HepG2 (cell line): Measurements from ENCODE around the gene MYLK. TPM values are rescaled to one million over a fixed set of nuclear protein-coding genes. Genes with fewer than 3 reads are reported as not detected.

Experiments
- BHLHE40 ChIP-seq: IDR thresholded peaks from 2 replicates; pipeline ENCODE4 v1.6.1; 2011; ENCODE audit warnings: low read length, improper control_type of control experiment
- CENPT ChIP-seq: sonication (generic); formaldehyde crosslinking; IDR thresholded peaks from 2 replicates; pipeline ENCODE4 v1.8.0; 2022; ENCODE audit warnings: low read depth, mild to moderate bottlenecking, moderate library complexity, missing genetic modification reagents
- DR1 ChIP-seq: sonication (generic); formaldehyde crosslinking; IDR thresholded peaks from 2 replicates; pipeline ENCODE4 v1.8.0; 2021; ENCODE audit warnings: mild to moderate bottlenecking, missing genetic modification reagents, inconsistent platforms
- HMGA1 ChIP-seq: sonication (generic); formaldehyde crosslinking; conservative IDR thresholded peaks from 2 replicates; pipeline ENCODE4 v1.4.0; 2020; ENCODE audit warnings: missing genetic modification reagents
- ZFX ChIP-seq: sonication (generic); formaldehyde crosslinking; IDR thresholded peaks from 2 replicates; pipeline ENCODE4 v1.4.0; 2020; ENCODE audit warnings: mild to moderate bottlenecking, low read depth, missing genetic modification reagents, moderate library complexity
- ZHX1 ChIP-seq: sonication (generic); formaldehyde crosslinking; IDR thresholded peaks from 2 replicates; pipeline ENCODE4 v1.8.1; 2022; ENCODE audit warnings: low read depth, mild to moderate bottlenecking, missing genetic modification reagents
- ZNF296 ChIP-seq: sonication (generic); formaldehyde crosslinking; conservative IDR thresholded peaks from 2 replicates; pipeline ENCODE4 v1.5.0; 2020; ENCODE audit warnings: mild to moderate bottlenecking, missing genetic modification reagents
- ZNF557 ChIP-seq: sonication (generic); formaldehyde crosslinking; IDR thresholded peaks from 2 replicates; pipeline ENCODE4 v1.4.0; 2020; ENCODE audit warnings: missing genetic modification reagents
- ZNF782 ChIP-seq: sonication (generic); formaldehyde crosslinking; IDR thresholded peaks from 2 replicates; pipeline ENCODE4 v1.4.0; 2020; ENCODE audit warnings: missing genetic modification reagents, mild to moderate bottlenecking, borderline replicate concordance
- ZNF792 ChIP-seq: IDR thresholded peaks from 2 replicates; pipeline ENCODE4 v1.6.1; 2016
- polyA plus RNA-seq, 8 experiments: library from polyadenylated mRNA; depleted of rRNA in 3 of 8; stranded (reverse) in 7 of 8; unstranded in 1 of 8; fragments of >200 nt; fragmentation: Illumina TruSeq in 4 of 8; extraction: Trizol in 4 of 8; gene quantifications; 2 replicates each; pipeline versions ENCODE4 v1.2.1 to v1.2.3, GENCODE V29; 2011 to 2016; ENCODE audit warnings: low read depth in 4 of 8, missing spikeins in 1 of 8, mixed read lengths in 1 of 8; ENCODE audit not compliant: insufficient read depth in 1 of 8
- total RNA-seq, 5 experiments: library from RNA; depleted of rRNA; stranded (reverse); fragments of >200 nt; fragmentation: Illumina TruSeq; extraction: Trizol; gene quantifications; 2 replicates each; pipeline ENCODE4 v1.2.3, GENCODE V29; 2016; ENCODE audit warnings: low read depth in 1 of 5
- TF ChIP-seq, protein P1 (sequence below): sonication (generic); formaldehyde crosslinking; IDR thresholded peaks from 2 replicates; pipeline ENCODE4 v1.4.0; 2020; ENCODE audit warnings: missing genetic modification reagents, mild to moderate bottlenecking, borderline replicate concordance
- TF ChIP-seq, protein P2 (sequence below): sonication (generic); formaldehyde crosslinking; IDR thresholded peaks from 2 replicates; pipeline ENCODE4 v1.4.0; 2020; ENCODE audit warnings: missing genetic modification reagents
- TF ChIP-seq, protein P3 (sequence below): sonication (generic); formaldehyde crosslinking; IDR thresholded peaks from 2 replicates; pipeline ENCODE4 v1.5.0; 2020; ENCODE audit warnings: missing genetic modification reagents

The MYLK gene
- total and polyA plus RNA-seq, 2 of the 13 experiments (the other 11 are each of a cell fraction or from before 2014, with no cell fraction given): 10.6 to 34.9 TPM

DNA sequence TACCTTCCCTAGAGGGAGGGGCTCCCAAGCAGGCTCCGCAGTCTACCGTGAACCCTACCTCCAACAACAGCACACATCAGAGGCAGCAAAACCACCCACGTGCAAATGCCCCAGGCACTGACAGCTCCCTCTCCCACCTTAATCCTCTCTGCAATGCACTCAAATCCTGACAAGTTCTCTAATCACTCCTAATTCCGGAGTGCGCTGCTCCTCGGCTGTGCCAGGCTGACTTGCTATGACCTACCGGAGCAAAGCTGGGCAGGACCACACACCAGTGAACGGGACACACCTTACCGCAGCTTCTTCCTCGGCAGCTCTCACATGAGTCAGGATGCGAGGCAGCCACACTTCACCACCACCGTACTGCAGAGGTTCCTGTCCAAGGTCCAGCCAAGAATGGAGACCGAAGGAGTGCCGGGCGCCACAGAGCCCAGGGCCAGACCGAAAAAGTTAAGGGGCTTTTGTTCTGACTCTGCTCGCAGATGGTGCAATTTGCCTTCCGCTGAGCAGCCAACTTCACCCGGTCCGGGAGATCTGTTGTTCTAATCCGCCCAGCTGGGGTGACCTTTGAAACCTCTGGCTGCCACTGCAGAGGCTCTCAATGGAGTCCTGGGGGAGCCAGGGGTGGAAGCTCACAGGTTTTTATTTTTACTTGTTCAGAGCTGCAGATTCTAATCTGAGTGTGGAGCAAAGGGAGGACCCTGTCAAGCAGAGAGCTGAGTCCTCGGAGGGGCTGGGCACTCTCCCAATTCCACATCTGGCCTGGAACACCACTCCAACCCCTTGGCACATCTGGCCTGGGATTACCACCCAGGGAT is 84.4 kb downstream of the MYLK start (continued):
- TF ChIP-seq BHLHE40 (no peak), HMGA1 (no peak), DR1 (CRISPR knock-in tag) (0 out of 2 replicates have a peak, but pooled peaks have one; percentile 27), ZNF557 (CRISPR knock-in tag) (no peak), ZHX1 (CRISPR knock-in tag) (no peak), ZNF296 (no peak), ZFX (peak; percentile 50; the same call in 1 of the 2 replicates), ZNF782 (CRISPR knock-in tag) (no peak), ZNF792 (CRISPR knock-in tag) (0 out of 2 replicates have a peak, but pooled peaks have one; percentile 72), CENPT (no peak)
- TF ChIP-seq, protein P1, sequence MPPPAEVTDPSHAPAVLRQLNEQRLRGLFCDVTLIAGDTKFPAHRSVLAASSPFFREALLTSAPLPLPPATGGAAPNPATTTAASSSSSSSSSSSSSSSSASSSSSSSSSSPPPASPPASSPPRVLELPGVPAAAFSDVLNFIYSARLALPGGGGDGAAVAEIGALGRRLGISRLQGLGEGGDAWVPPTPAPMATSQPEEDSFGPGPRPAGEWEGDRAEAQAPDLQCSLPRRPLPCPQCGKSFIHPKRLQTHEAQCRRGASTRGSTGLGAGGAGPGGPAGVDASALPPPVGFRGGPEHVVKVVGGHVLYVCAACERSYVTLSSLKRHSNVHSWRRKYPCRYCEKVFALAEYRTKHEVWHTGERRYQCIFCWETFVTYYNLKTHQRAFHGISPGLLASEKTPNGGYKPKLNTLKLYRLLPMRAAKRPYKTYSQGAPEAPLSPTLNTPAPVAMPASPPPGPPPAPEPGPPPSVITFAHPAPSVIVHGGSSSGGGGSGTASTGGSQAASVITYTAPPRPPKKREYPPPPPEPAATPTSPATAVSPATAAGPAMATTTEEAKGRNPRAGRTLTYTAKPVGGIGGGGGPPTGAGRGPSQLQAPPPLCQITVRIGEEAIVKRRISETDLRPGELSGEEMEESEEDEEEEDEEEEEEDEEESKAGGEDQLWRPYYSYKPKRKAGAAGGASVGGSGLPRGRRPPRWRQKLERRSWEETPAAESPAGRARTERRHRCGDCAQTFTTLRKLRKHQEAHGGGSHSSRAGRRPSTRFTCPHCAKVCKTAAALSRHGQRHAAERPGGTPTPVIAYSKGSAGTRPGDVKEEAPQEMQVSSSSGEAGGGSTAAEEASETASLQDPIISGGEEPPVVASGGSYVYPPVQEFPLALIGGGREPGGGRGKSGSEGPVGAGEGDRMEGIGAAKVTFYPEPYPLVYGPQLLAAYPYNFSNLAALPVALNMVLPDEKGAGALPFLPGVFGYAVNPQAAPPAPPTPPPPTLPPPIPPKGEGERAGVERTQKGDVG (CRISPR knock-in tag): 0 out of 2 replicates have a peak, but pooled peaks have one; percentile 19
- TF ChIP-seq, protein P2, sequence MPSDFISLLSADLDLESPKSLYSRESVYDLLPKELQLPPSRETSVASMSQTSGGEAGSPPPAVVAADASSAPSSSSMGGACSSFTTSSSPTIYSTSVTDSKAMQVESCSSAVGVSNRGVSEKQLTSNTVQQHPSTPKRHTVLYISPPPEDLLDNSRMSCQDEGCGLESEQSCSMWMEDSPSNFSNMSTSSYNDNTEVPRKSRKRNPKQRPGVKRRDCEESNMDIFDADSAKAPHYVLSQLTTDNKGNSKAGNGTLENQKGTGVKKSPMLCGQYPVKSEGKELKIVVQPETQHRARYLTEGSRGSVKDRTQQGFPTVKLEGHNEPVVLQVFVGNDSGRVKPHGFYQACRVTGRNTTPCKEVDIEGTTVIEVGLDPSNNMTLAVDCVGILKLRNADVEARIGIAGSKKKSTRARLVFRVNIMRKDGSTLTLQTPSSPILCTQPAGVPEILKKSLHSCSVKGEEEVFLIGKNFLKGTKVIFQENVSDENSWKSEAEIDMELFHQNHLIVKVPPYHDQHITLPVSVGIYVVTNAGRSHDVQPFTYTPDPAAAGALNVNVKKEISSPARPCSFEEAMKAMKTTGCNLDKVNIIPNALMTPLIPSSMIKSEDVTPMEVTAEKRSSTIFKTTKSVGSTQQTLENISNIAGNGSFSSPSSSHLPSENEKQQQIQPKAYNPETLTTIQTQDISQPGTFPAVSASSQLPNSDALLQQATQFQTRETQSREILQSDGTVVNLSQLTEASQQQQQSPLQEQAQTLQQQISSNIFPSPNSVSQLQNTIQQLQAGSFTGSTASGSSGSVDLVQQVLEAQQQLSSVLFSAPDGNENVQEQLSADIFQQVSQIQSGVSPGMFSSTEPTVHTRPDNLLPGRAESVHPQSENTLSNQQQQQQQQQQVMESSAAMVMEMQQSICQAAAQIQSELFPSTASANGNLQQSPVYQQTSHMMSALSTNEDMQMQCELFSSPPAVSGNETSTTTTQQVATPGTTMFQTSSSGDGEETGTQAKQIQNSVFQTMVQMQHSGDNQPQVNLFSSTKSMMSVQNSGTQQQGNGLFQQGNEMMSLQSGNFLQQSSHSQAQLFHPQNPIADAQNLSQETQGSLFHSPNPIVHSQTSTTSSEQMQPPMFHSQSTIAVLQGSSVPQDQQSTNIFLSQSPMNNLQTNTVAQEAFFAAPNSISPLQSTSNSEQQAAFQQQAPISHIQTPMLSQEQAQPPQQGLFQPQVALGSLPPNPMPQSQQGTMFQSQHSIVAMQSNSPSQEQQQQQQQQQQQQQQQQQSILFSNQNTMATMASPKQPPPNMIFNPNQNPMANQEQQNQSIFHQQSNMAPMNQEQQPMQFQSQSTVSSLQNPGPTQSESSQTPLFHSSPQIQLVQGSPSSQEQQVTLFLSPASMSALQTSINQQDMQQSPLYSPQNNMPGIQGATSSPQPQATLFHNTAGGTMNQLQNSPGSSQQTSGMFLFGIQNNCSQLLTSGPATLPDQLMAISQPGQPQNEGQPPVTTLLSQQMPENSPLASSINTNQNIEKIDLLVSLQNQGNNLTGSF: 0 out of 2 replicates have a peak, but pooled peaks have one; percentile 39
- TF ChIP-seq, protein P3, sequence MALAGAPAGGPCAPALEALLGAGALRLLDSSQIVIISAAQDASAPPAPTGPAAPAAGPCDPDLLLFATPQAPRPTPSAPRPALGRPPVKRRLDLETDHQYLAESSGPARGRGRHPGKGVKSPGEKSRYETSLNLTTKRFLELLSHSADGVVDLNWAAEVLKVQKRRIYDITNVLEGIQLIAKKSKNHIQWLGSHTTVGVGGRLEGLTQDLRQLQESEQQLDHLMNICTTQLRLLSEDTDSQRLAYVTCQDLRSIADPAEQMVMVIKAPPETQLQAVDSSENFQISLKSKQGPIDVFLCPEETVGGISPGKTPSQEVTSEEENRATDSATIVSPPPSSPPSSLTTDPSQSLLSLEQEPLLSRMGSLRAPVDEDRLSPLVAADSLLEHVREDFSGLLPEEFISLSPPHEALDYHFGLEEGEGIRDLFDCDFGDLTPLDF: no peak
